Mesothelial cell of epicardium (in vitro differentiated cells): ENCODE results near the gene SP9. TPM values are rescaled to one million over a fixed set of nuclear protein-coding genes. Genes with fewer than 3 reads are reported as not detected.

Source experiments
- DNase-seq, 2 experiments: peaks; one replicate each; pipeline ENCODE4 v3.0.0; 2021; ENCODE audit warnings: low spot score in 2 of 2; ENCODE audit not compliant: unreplicated experiment in 2 of 2
- H3K27ac Mint-ChIP-seq: 2 replicates; pipeline ENCODE4 v1.8.0; 2021; ENCODE audit warnings: mixed read lengths
- H3K27me3 Mint-ChIP-seq: 2 replicates; pipeline ENCODE4 v1.8.0; 2021; ENCODE audit warnings: low read depth, mixed read lengths
- H3K36me3 Mint-ChIP-seq: 2 replicates; pipeline ENCODE4 v1.8.0; 2021; ENCODE audit warnings: mixed read lengths
- H3K4me1 Mint-ChIP-seq: 2 replicates; pipeline ENCODE4 v1.8.0; 2021; ENCODE audit warnings: mixed read lengths
- H3K4me3 Mint-ChIP-seq: 2 replicates; pipeline ENCODE4 v1.8.0; 2021; ENCODE audit warnings: mild to moderate bottlenecking, moderate library complexity, mixed read lengths
- H3K9me3 Mint-ChIP-seq: 2 replicates; pipeline ENCODE4 v1.8.0; 2021; ENCODE audit warnings: mixed read lengths
- total RNA-seq: library from RNA; stranded (reverse); gene quantifications from 3 replicates; pipeline ENCODE4 v1.2.1, GENCODE V29; 2021
- TF ChIP-seq, protein P1 (sequence below): fragments of 200-600 bp; sonication (generic); IDR thresholded peaks from one replicate; pipeline ENCODE4 v1.5.0; 2021; ENCODE audit warnings: antibody characterized with exemption; ENCODE audit not compliant: unreplicated experiment

SP9 gene
- total RNA-seq, 1 donor from 2014 or later: 1.1 TPM

DNA sequence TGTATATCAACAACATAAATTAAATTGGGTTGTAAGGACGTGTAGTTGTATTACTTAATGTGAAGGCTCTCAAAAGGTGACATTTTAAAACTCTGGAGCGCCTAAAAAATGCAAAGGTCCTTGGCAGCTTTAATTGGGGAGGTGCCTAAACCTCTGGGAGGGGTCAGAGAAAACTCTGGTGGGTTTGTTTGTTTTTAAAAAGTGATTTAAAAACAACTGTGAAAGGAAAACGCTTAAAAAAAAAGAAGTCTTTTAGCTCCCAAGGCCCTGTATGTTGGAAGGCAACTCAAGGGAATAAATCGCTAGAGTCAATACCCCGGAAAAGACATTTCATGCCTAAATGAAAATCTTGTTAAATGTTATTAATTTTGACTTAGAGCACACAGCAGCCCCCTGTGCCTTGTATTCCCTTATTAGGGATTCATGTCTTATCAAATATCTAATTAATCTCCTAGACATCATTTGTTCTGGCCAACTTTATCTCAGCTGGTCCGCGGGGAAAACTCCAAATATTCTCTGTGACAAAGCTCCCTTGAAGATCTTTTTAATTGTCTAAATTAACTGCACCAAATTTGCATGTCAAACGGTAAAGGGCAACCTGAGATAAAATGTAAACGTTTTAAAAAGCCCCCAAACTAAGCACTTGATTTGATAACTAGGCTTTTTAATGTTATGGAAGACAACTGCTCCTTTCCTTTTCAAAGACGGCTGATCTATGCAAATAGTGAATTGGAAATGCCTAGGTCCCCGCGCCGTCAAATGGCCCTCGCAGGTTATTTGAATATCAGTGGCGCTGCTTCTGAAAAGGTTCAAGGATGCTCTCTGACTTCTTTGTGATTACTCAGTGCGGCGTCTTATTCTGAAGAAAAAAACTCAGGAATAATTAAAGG, 4.2 kb downstream of the SP9 start:
- H3K36me3 Mint-ChIP-seq: no peaks in the 10 kb centered on the region
- no peaks in the 10 kb centered on the region for H3K9me3 Mint-ChIP-seq
- H3K4me1 Mint-ChIP-seq: peaks cover 34% of the 10 kb centered on the region
- DNase-seq: no peak
- no peak overlapping the region for H3K4me3 Mint-ChIP-seq
- H3K27me3 Mint-ChIP-seq: peaks cover 87% of the 10 kb centered on the region
- H3K27ac Mint-ChIP-seq: peak overlapping the region; percentile 12
- TF ChIP-seq, protein P1, sequence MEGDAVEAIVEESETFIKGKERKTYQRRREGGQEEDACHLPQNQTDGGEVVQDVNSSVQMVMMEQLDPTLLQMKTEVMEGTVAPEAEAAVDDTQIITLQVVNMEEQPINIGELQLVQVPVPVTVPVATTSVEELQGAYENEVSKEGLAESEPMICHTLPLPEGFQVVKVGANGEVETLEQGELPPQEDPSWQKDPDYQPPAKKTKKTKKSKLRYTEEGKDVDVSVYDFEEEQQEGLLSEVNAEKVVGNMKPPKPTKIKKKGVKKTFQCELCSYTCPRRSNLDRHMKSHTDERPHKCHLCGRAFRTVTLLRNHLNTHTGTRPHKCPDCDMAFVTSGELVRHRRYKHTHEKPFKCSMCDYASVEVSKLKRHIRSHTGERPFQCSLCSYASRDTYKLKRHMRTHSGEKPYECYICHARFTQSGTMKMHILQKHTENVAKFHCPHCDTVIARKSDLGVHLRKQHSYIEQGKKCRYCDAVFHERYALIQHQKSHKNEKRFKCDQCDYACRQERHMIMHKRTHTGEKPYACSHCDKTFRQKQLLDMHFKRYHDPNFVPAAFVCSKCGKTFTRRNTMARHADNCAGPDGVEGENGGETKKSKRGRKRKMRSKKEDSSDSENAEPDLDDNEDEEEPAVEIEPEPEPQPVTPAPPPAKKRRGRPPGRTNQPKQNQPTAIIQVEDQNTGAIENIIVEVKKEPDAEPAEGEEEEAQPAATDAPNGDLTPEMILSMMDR: no peak

DNA sequence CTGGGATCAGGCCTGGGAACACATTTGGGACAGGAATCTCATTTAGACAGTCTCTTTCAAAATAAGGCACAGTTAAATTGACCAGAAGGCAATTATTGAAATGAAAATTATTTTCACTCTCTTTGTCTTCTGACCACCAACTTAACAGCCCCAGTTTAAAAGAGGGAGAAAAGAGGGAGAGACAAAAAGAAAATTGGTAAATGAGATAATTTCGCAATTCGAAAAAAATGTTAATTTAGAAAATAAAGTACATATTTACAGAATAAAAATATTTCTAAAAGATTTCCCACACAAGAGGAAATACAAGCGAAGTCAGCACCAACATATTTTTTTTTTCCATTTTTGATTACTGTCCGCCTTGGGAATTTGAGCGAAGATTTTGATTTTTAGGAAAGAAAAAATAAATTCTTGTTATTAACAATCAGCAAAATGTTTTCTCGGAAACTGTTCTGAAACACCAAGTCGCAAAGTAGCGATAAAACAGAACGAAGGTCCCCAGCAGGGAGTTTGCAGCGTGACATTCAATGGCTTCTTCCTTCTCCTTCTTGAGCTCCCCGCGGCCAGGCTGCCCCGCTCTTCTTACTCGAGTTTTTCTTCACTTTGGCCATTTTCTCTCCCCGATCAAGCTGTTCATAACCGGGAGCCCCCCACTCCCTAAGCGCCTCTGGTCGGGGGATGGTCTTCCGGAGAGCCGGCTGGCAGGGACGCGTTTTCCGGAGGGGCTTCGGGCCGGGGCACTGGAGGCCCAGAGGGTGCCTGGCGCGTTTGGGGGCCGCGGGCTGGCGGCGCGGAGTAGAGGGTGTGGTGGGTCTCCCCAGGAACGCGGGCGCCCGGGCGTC, 5.0 kb downstream of the SP9 start:
- H3K27me3 Mint-ChIP-seq: peaks cover 88% of the 10 kb centered on the region
- H3K4me1 Mint-ChIP-seq: peaks cover 36% of the 10 kb centered on the region
- no peaks in the 10 kb centered on the region for H3K9me3 Mint-ChIP-seq
- TF ChIP-seq, protein P1: no peak
- H3K36me3 Mint-ChIP-seq: no peaks in the 10 kb centered on the region
- H3K4me3 Mint-ChIP-seq: peak overlapping the region; percentile 39
- peak in 1 of 2 experiments; percentile 54 for DNase-seq
- H3K27ac Mint-ChIP-seq: peak overlapping the region; percentile 12

DNA sequence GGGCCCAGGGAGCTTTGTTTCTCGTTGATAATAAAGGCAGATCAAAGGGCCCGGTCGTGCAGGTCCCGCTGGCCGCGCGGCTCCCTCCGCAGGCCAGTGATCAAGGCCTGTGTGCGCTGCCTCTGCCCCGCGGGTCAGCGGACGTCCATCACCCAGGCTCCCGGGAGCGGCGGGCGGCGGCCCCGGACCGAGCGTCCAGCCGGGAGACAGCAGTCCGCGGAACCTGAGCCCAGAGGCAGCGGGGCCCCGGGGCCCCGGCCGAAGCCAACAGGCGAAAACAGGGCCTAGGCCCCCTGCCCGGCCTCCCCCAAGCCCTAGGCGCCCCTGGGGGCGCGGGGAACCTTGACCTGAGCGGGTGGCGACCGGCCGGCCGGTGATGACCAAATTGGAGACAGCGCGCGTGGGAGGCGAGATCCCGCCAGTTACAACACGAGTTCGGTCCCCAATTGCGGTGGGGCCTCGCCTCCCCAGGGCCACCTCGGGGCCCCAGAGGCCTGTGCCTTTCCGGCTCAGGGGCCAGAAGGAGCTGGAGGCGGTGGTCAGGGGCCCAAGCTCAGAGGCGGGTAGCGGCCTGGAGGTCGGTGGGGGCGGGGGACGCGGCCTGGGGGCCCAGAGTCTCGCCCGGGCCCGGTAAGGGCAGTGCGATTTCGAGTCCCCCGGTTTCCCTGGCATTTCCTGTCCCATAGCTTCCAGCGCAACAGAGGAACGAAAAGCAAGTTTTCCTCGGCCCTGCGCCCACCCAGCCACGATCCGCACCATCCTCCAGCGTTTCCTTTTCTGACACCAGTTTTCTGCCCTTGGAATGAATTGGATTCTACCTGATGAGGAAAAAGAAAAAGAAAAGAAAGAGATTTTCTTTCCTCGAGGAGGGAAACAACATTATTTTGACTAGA, 5.9 kb downstream of the SP9 start:
- Mint-ChIP-seq H3K36me3 (no peaks in the 10 kb centered on the region), H3K27me3 (peaks cover 87% of the 10 kb centered on the region), H3K9me3 (no peaks in the 10 kb centered on the region), H3K4me1 (peaks cover 35% of the 10 kb centered on the region), H3K27ac (no peak overlapping the region), H3K4me3 (peak overlapping the region; percentile 41)
- DNase-seq: no peak
- TF ChIP-seq, protein P1: no peak

DNA sequence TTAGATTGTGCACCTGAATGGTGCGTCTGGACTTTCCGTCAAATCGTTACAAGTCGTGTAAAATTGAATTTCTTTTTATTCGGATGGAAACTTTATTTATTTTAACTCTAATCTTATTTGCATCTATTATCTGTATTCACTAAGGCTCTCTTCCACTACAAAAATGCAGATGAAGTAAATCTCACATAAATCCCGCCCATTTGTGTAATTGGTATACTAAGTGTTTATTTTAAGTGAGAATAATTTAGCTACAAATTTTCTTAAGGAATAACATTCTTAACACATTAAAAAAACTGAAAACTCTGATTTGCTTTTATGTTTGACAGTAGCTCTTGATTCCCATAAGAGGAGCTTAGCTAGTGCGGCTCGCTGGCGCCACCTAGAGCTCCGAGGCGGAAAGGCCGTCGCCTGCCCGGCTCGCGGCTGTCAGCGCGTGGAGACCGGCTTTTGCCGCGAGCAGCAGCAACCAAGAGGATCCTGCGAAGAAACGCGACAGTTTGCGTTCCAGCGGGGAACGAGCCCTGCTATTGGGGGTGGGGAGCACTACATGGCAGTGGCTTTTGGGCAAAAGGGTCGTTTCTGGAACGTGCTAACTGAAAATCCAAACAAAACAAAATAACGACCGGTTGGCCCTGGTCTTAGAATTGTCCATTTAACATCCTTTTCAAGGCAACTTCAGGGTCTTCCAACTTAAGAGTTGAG, 6.7 kb downstream of the SP9 start:
- Mint-ChIP-seq H3K27ac (peak overlapping the region; percentile 61), H3K4me3 (peak overlapping the region; percentile 63), H3K36me3 (no peaks in the 10 kb centered on the region), H3K9me3 (no peaks in the 10 kb centered on the region), H3K27me3 (peaks cover 87% of the 10 kb centered on the region), H3K4me1 (peaks cover 35% of the 10 kb centered on the region)
- TF ChIP-seq, protein P1: peak; percentile 95
- peak; percentile 79 to 96 for DNase-seq
